Peyer's patch (tissue), 4 donors: ENCODE data around the gene RPTOR. TPM values are rescaled to one million over a fixed set of nuclear protein-coding genes. Genes with fewer than 3 reads are reported as not detected.

Experiments
- DNase-seq, 3 donors: peaks; one replicate each; pipeline ENCODE4 v3.0.0-alpha.2; 2017 to 2019
- H3K27ac ChIP-seq, 4 donors: fragments of 200-600 bp; sonication (generic); one replicate each; pipeline ENCODE4 v1.5.1; 2016 to 2019
- H3K27me3 ChIP-seq, 2 donors: fragments of 200-600 bp; sonication (generic); one replicate each; pipeline ENCODE4 v1.5.1; 2019
- H3K36me3 ChIP-seq, 3 donors: fragments of 200-600 bp; sonication (generic); one replicate each; pipeline ENCODE4 v1.5.1; 2016 to 2019
- H3K4me1 ChIP-seq, 4 donors: fragments of 200-600 bp; sonication (generic); one replicate each; pipeline ENCODE4 v1.5.1; 2016 to 2019
- H3K4me3 ChIP-seq, 4 donors: fragments of 200-600 bp; sonication (generic); 1 replicate in 3 of 4; 2 replicates in 1 of 4; pipeline ENCODE4 v1.5.1; 2016 to 2019; ENCODE audit warnings: mild to moderate bottlenecking in 1 of 4
- H3K9me3 ChIP-seq, 4 donors: fragments of 200-600 bp; sonication (generic); one replicate each; pipeline ENCODE4 v1.5.1; 2016 to 2019; ENCODE audit warnings: mild to moderate bottlenecking in 1 of 4
- POLR2A ChIP-seq, 2 donors: fragments of 450-650 bp; IDR thresholded peaks; one replicate each; pipeline ENCODE4 v1.5.1; 2017; ENCODE audit warnings: antibody characterized with exemption in 2 of 2, mild to moderate bottlenecking in 2 of 2, moderate library complexity in 2 of 2
- total RNA-seq, 4 donors: library from RNA; depleted of rRNA; stranded (reverse); fragments of >200 nt; gene quantifications; one replicate each; pipeline ENCODE4 v1.1.0, GENCODE V29; 2016
- TF ChIP-seq, protein P1 (sequence below), 6 experiments: fragments of 450-650 bp in 4 of 6; fragments of 200-600 bp in 2 of 6; sonication (generic) in 1 of 6; IDR thresholded peaks; one replicate each; pipeline ENCODE4 v1.5.1; 2017 to 2019; ENCODE audit warnings: antibody characterized with exemption in 6 of 6, mild to moderate bottlenecking in 3 of 6, moderate library complexity in 1 of 6

RPTOR gene
- total RNA-seq, 4 donors from 2014 or later, result 42.4 to 73.6 (median 64.2) TPM

GRCh38 chr17:80890196-80890920, 345.7 kb downstream of the RPTOR start:
- peaks cover 0 to 6% (median 0%) of the 10 kb centered on the region in 4 donors for H3K4me1 ChIP-seq
- DNase-seq, result no peak
- no peak overlapping the region for H3K4me3 ChIP-seq
- no peaks in the 10 kb centered on the region for H3K27me3 ChIP-seq
- TF ChIP-seq POLR2A (IDR thresholded peaks at IDR 0.05), result no peak
- TF ChIP-seq, protein P1, sequence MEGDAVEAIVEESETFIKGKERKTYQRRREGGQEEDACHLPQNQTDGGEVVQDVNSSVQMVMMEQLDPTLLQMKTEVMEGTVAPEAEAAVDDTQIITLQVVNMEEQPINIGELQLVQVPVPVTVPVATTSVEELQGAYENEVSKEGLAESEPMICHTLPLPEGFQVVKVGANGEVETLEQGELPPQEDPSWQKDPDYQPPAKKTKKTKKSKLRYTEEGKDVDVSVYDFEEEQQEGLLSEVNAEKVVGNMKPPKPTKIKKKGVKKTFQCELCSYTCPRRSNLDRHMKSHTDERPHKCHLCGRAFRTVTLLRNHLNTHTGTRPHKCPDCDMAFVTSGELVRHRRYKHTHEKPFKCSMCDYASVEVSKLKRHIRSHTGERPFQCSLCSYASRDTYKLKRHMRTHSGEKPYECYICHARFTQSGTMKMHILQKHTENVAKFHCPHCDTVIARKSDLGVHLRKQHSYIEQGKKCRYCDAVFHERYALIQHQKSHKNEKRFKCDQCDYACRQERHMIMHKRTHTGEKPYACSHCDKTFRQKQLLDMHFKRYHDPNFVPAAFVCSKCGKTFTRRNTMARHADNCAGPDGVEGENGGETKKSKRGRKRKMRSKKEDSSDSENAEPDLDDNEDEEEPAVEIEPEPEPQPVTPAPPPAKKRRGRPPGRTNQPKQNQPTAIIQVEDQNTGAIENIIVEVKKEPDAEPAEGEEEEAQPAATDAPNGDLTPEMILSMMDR (IDR thresholded peaks at IDR 0.05), result no peak
- H3K27ac ChIP-seq, result peak overlapping the region in 3 of 4 donors; percentile 25 to 63 (median 32)
- peaks cover 0 to 29% (median 0%) of the 10 kb centered on the region in 3 donors for H3K36me3 ChIP-seq
- no peaks in the 10 kb centered on the region for H3K9me3 ChIP-seq

DNA sequence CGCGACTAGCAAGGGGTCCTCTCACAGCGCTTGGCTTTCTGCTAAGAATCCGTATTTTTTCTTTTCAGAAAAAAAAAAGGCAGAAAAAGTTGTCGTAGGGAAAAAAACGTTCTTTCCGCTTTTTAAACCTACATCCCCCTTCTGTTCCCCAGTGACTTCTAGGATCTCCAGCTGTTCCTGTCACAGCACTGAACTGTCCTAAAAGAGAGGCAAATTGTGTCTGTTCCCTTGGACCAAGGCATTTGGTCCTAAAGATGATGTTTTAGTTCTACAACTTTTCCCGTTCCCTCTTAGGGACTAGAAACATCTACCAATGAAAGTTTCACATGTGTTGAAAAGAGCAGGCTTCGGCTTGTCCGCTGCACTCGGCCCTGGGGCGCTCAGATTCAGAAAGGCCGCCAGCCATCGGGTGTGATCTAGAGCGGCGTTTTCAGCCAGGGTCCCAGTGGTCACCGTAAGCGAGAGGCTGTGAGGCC, 346.3 kb downstream of the RPTOR start:
- TF ChIP-seq POLR2A (IDR thresholded peaks at IDR 0.05), result no peak
- TF ChIP-seq, protein P1 (IDR thresholded peaks at IDR 0.05), result no peak
- peaks cover 0 to 24% (median 0%) of the 10 kb centered on the region in 3 donors for H3K36me3 ChIP-seq
- no peaks in the 10 kb centered on the region for H3K9me3 ChIP-seq
- H3K27ac ChIP-seq, result peak overlapping the region; percentile 57 to 66 (median 61)
- no peak overlapping the region for H3K4me3 ChIP-seq
- H3K4me1 ChIP-seq, result peaks cover 0 to 6% (median 0%) of the 10 kb centered on the region in 4 donors
- no peaks in the 10 kb centered on the region for H3K27me3 ChIP-seq
- no peak for DNase-seq

- TF ChIP-seq, protein P1 (IDR thresholded peaks at IDR 0.05), result no peak
- TF ChIP-seq POLR2A (IDR thresholded peaks at IDR 0.05), result no peak
- H3K27me3 ChIP-seq, result no peaks in the 10 kb centered on the region
- H3K4me3 ChIP-seq, result no peak overlapping the region
- DNase-seq, result peak in 2 of 3 donors; percentile 54 to 78
- peaks cover 0 to 6% (median 0%) of the 10 kb centered on the region in 4 donors for H3K4me1 ChIP-seq
- H3K27ac ChIP-seq, result peak overlapping the region; percentile 57 to 66 (median 61)
- H3K9me3 ChIP-seq, result no peaks in the 10 kb centered on the region
- peaks cover 0 to 21% (median 0%) of the 10 kb centered on the region in 3 donors for H3K36me3 ChIP-seq
These were observed 346.9 kb downstream of the RPTOR start for GRCh38 chr17:80891397-80892018.

DNA sequence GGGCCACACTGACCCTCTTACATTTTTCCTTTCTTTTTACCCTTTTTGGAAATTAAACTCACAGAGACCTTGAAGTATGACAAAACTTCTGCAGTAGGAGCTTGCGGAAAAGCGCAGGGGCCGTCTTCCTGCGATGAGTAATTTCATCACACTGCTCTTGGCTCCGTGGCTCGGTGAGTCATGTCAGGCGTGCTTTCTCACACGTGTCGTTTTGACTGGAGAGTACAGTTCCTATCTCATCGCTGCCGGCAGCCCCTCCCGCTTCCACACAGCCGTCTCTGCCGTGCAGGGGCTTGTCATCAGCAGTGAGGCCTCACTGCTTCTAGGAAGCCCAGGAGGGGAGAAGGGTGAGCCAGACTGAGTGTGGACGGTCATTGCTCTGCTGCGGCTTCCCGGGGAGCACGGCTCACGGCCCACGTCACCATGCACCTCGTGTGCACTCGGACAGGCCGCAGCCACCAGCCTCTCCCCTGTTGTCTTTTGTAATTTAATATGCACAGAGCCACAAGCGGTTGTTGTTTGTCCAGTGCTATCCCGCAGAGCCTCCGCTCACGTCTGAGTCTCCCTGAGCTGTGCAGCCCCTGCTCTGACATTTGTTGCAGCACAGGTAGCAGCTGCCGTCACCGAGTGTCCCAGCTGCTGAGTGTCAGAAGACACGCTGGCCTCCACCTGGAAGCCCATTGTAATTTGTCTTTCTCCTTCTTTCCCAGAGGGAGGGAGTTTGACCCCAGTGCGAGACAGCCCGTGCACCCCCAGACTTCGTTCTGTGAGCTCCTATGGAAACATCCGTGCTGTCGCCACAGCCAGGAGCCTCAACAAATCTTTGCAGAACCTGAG, 347.6 kb downstream of the RPTOR start:
- Histone ChIP-seq H3K36me3 (peaks cover 0 to 21% (median 0%) of the 10 kb centered on the region in 3 donors), H3K27me3 (no peaks in the 10 kb centered on the region), H3K4me3 (no peak overlapping the region), H3K9me3 (no peaks in the 10 kb centered on the region), H3K4me1 (peaks cover 0 to 6% (median 0%) of the 10 kb centered on the region in 4 donors), H3K27ac (peak overlapping the region; percentile 39 to 66 (median 60))
- peak in 2 of 3 donors; percentile 54 to 73 for DNase-seq
- TF ChIP-seq, protein P1 (IDR thresholded peaks at IDR 0.05), result no peak
- no peak for TF ChIP-seq POLR2A (IDR thresholded peaks at IDR 0.05)

DNA sequence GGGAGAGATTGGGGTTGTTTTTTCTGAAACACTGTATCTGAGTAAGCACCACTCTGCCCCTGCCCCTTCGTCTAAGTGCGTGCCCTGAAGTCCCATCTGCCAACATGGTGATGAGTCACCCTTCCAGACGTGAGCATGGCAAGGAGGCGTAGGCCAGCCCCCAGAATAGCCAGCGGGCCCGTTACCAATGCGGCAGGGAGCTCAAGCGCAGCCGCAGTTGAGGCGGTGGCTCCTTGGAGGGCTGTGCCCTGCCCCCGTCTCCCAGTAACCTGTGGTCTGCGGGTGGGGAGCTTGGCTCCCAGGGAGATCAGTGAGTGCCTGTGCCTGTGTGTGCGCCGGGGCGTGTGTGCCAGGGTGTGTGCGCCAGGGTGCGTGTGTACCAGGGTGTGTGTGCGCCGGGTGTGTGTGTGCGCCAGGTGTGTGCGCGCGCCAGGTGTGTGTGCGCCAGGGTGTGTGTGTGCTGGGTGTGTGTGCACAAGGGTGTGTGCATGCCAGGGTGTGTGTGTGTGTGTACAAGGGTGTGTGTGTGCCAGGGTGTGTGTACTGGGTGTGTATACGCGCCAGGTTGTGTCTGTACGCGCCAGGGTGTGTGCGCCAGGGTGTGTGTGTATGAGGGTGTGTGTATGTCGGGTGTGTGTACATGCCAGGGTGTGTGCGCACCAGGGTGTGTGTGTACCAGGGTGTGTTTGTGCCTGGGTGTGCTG, 348.4 kb downstream of the RPTOR start:
- Histone ChIP-seq H3K36me3 (peaks cover 0 to 21% (median 0%) of the 10 kb centered on the region in 3 donors), H3K9me3 (no peaks in the 10 kb centered on the region), H3K27me3 (no peaks in the 10 kb centered on the region), H3K27ac (peak overlapping the region in 3 of 4 donors; percentile 8 to 63 (median 57)), H3K4me3 (no peak overlapping the region), H3K4me1 (peaks cover 0 to 6% (median 0%) of the 10 kb centered on the region in 4 donors)
- no peak for TF ChIP-seq POLR2A (IDR thresholded peaks at IDR 0.05)
- TF ChIP-seq, protein P1 (IDR thresholded peaks at IDR 0.05), result no peak
- DNase-seq, result no peak
